ENCODE results near the gene RAET1G.
"Not testable (repeated sequence)": the region's sequence is repeated elsewhere in the genome, so short reads cannot be mapped to it uniquely, and the experiment has no call there.

RAET1G gene

DNA sequence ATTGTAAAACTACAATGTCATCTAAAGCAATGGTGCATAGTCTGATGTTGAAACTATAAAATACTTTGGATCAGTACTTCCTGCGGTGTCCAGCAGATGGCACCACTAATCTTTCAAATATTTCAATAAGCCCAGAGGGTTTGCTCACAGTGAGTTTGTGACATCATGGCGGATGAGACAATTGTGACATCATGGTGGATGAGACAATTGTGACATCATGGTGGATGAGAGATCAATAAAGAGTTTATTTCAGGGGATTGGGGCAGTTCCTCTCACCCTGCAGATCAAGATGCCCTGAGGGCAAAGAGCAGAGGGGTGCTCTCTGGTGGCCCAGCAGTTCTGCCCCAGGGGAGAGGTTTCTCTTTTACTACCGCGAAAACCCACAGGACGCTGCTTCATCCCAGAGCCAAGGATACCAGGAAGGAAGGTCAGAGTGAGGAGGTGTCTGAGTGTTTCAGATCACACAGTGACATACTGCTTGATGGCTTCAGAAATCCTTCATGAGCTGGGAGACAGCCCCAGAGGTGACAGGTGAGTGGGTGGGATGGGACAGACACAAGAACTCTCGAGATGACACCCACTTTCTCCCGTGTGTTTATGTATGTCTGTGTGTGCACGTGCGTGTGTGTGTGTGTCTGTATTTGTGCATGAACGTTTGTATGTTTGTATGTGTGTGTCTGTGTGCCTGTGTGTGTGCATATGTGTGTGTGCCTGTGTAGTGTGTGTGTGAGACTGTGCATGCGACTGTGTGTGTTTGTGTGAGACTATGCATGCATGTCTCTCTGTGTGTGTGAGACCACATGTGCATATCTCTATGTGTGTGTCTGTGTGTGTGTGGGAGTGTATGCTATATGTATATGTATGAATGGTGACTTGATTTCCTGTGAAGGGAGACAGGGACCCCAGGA, 11.6 kb upstream of the RAET1G start:
- no peak for DNase-seq (ENCODE audit: low read depth)

GRCh38 chr6:149933461-149933860, 10.5 kb upstream of the RAET1G start:
- DNase-seq (ENCODE audit: low read depth), result no peak

- DNase-seq (ENCODE audit: low read depth), result no peak
Measured at GRCh38 chr6:149933036-149933435, 10.1 kb upstream of the RAET1G start.

DNA sequence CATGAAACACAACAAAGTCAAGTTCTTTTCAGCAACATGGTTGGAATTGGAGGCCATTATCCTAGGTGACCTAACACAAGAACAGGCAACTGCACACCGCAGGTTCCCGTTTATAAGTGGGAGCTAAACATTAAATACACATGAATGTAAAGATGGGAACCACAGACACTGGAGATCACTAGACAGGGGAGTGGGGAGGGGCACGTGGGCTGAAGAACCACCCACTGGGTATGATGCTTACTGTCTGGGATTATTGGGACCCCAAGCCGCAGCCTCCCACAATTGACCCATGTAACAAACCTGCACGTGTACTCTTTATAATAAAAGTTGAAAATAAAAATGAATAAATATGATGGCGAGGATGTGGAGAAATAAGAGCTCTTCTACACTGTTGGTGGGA, 8.6 kb upstream of the RAET1G start:
- no peak for DNase-seq (ENCODE audit: low read depth)

- no peak for DNase-seq (ENCODE audit: low read depth)
Measured at GRCh38 chr6:149929422-149929821, 6.5 kb upstream of the RAET1G start.

GRCh38 chr6:149927025-149927424, 4.1 kb upstream of the RAET1G start:
- not testable (repeated sequence) for DNase-seq (ENCODE audit: low read depth)

DNA sequence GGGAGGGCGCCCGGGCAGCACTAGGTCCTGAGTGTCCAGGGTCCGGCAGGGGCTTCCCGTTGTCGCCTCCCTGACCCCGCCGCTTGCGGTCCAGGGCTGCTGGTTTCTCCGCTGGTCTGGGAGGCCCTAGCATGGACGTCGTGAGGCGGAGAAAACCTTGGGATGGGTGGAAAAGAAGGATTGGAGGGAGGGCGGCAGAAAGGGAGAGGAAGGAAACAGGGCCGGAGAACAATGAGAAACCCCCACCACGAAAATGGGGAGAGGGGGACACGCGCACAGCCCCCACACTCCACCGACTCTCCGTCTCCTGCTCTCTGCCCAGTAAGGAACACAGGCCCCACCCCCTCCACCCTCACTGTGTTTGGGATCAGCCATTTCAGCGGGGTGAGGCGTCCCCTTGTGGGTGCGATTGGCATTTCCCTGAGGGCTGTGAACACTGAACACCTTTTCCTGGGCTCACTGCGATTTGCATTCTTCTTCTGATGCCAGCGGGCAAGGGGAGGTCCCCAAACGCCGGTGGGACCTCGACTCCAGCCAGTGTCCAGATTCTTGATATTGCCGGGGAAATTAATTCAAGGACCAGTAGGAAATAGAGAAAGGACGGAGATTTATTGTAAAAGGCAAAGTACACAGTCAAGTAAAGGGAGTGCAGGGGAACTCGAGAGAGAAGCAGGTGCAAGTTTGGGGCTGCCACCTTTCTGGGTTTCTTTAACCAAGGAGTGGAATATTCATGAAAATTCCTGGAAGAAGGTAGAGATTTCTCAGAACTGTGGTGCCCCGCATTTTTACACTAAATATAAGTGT, 3.3 kb upstream of the RAET1G start:
- peak; percentile 34 for DNase-seq (ENCODE audit: low read depth)

DNA sequence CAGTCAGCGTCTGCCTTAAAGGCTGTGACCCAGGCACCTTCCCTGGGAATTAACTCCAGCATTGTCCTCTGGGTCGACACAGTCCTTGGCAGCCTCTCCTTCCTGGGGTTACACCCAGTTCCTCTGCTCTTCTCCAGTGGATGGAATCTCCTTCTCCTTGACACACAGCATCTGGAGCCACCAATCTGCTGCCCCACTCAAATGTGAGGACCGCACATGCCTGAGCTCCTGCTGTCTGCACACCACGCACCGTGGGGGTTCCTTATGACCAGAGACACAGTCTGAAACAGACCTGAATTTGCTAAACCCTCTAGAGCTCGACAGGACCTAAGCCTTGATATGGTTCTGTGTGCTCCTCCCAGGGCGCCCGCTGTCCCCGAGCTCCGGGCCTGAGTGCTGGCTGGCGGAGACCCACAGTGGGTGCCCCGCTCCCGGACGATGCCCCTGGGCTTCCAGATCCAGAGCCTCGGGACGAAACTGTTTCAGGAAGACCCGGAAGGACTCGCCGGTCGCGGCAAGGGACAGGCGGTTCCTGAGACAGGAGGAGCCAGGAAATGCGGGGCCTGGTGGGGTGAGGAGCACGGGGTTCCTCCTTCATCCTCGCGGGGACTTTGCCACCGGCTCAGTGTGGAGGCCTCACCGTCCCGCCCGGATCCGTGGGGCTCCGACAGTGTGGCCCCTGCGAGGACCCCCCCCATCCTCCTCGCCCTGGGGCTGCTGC, 2.5 kb upstream of the RAET1G start:
- no peak for DNase-seq (ENCODE audit: low read depth)

DNA sequence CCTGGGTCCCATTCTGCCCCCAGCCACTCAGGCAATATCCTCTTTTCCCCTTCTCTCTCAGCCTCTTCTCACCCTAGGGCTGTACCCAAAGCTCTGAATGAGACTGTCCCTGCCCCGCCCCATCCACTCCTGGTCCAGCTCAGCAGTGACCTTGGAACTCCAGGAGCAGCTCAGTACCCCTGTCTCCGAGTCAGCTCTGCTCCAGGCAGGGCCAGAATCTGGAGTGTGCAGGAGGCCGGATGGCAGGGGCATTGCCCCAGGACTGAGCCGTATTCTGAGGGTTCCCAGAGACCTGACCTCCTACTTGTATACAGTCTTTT, 2.0 kb upstream of the RAET1G start:
- DNase-seq (ENCODE audit: low read depth), result no peak

- no peak for DNase-seq (ENCODE audit: low read depth)
Measured at GRCh38 chr6:149924206-149924932, 1.4 kb upstream of the RAET1G start.

DNA sequence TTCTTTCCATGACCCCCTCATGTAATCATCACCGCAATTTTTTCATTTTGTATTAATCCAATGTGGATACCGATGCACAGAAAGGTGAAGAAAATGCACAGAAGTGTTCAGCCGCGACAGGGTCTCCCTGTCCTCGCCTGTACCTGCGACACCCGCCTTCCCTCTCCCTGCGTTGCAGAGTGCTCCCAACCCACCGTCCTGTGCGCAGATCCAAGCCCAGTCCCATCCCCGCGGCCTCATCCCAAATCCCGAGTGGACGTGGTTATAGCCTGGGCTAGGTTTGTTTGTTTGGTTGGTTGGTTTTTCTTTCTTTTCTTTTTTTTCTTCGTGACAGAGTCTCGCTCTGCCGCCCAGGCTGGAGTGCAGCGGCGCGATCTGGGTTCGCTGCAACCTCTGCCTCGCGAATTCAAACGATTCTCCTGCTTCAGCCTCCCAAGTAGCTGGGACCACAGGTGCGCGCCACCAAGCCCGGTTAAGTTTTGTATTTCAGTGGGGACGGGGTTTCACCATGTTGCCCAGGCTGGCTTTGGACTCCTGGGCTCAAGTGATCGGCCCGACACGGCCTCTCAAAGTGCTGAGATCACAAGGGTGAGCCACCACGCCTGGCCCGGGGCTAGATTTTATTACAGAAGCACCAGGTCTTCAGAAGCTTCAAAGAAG, 536 bp upstream of the RAET1G start:
- no peak for DNase-seq (ENCODE audit: low read depth)

DNA sequence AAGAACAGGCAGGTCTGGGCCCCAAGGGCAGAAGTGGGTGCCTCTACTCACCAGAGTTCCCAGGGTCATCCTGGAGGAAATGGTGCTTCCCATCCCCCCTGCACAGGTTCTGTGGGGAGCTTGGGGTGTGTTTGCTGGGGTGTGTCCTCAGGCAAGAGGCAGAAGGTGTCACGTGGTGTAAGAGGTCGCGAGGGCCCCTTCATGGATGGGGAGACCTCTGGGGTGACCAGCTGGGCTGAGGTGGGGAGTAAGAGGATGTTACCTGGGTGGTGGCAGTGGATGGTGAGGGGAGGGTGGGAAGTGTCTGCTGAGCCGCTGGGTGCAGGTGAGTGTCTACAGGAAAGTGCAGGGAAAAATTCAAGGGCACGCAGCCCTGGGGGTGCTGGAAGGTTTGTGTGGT, 830 bp downstream of the RAET1G start:
- not testable (repeated sequence) for DNase-seq (ENCODE audit: low read depth)

DNA sequence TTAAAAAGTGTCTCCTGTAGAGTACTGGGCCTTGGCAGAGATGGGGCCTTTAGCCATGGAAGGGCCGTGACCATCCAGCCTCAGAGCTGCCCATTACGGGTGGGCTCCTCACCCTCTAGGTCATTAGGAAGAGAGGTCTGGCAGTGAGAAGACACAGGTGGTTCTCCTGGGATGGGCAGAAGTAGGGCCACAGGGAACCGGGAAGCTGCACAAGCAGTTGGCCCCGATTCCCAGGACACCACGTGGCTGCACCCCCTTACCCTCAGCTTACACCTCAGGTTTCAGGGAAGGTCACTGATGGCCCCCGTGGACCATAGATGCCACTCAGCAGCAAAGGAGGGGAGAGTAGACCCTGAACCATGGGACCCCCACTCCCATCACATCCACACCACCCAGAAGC, 1.6 kb downstream of the RAET1G start:
- no peak for DNase-seq (ENCODE audit: low read depth)

- no peak for DNase-seq (ENCODE audit: low read depth)
Measured at GRCh38 chr6:149919834-149920225, 3.1 kb downstream of the RAET1G start.

DNA sequence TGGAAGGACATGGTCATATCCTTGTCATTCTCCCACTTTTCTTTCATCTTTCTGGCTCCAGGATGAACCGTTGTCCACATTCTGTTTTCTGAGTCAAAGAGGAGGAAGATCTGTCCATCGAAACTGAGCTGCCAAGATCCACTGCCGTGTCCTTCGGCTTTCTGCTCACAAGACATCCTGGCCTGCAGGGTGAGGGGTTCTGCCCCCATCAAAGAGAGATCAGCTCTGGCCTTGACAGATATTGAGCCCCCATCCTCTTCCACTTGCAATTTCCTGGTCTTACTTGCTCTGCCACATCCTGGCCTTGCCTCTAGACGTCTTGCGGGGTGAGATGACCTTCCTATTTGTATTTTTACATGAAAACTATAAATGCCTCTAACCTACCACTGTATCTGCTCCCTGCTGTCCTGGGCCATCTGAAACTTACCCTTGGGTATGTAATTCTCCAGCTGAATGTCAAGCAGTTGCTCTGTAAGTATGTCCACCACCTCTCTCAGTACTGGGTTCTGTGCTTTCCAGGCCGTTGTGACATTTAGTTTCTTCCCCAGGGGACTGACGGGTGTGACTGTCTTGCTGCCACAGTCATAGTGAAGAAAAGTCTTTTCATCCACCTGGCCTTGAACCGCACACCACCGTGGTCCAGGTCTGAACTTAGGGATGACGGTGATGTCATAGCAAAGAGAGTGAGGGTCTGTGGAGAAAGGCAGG, 3.6 kb downstream of the RAET1G start:
- DNase-seq (ENCODE audit: low read depth), result not testable (repeated sequence)

- no peak for DNase-seq (ENCODE audit: low read depth)
Measured at GRCh38 chr6:149918151-149918905, 4.6 kb downstream of the RAET1G start.

DNA sequence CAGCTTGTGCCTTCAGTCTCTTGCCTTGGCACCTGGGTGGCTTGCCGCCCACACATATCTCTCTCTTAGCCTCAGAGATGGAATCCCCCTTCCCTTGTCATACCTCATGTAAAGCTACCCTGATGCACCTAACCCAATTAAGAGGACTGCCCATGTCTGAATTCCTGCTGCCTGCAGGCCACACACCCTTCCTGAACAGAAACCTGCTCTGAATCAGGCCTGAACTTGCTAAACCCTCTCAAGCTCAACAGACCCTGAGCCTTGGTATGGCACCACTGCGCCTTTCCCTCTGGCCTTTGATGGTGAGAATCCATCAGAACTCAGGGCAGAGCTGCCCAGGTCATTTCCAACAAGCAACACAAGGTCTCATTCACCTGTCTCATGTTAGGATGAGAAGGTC, 5.2 kb downstream of the RAET1G start:
- DNase-seq (ENCODE audit: low read depth), result no peak

GRCh38 chr6:149915970-149916865, 6.7 kb downstream of the RAET1G start:
- DNase-seq (ENCODE audit: low read depth), result no peak

Measured in T-helper 22 cell (primary cell).